Activated T-cell treated with anti-CD3 and anti-CD28 coated beads, Interleukin-2, amount 50 U/mL, for 24 hours (primary cell): ENCODE measurements around the gene TMUB2.
A peak's percentile ranks its signal among the peaks of the same experiment; 100 is the strongest.

Source experiments
- DNase-seq: peaks from one replicate; pipeline ENCODE4 v3.0.0-alpha.2; 2020
- H3K27ac Mint-ChIP-seq: 2 replicates; pipeline ENCODE4 v1.8.0; 2020; ENCODE audit warnings: mild to moderate bottlenecking, mixed read lengths
- H3K27me3 Mint-ChIP-seq: 2 replicates; pipeline ENCODE4 v1.8.0; 2020; ENCODE audit warnings: mixed read lengths
- H3K36me3 Mint-ChIP-seq: 2 replicates; pipeline ENCODE4 v1.8.0; 2020; ENCODE audit warnings: low read depth, mixed read lengths
- H3K4me1 Mint-ChIP-seq: 2 replicates; pipeline ENCODE4 v1.8.0; 2020; ENCODE audit warnings: low read depth, mixed read lengths
- H3K4me3 Mint-ChIP-seq: 2 replicates; pipeline ENCODE4 v1.8.0; 2020; ENCODE audit warnings: mild to moderate bottlenecking, moderate library complexity, mixed read lengths
- H3K9me3 Mint-ChIP-seq: 2 replicates; pipeline ENCODE4 v1.8.0; 2020; ENCODE audit warnings: mixed read lengths

TMUB2 gene

GRCh38 chr17:44204441-44204882, 17.7 kb downstream of the TMUB2 start:
- DNase-seq = no peak
- Mint-ChIP-seq H3K36me3 (peaks cover 45% of the 10 kb centered on the region), H3K27ac (peak overlapping the region; percentile 68), H3K4me1 (peaks cover 51% of the 10 kb centered on the region), H3K9me3 (no peaks in the 10 kb centered on the region), H3K4me3 (no peak overlapping the region), H3K27me3 (no peaks in the 10 kb centered on the region)

GRCh38 chr17:44205962-44206824, 19.4 kb downstream of the TMUB2 start:
- Mint-ChIP-seq H3K4me1 (peaks cover 55% of the 10 kb centered on the region), H3K27ac (peak overlapping the region; percentile 53), H3K9me3 (no peaks in the 10 kb centered on the region), H3K4me3 (no peak overlapping the region), H3K36me3 (peaks cover 54% of the 10 kb centered on the region), H3K27me3 (no peaks in the 10 kb centered on the region)
- no peak for DNase-seq

- Mint-ChIP-seq H3K36me3 (peaks cover 59% of the 10 kb centered on the region), H3K4me3 (no peak overlapping the region), H3K9me3 (no peaks in the 10 kb centered on the region), H3K27ac (peak overlapping the region; percentile 53), H3K27me3 (no peaks in the 10 kb centered on the region), H3K4me1 (peaks cover 58% of the 10 kb centered on the region)
- no peak for DNase-seq
These were observed 20.0 kb downstream of the TMUB2 start for GRCh38 chr17:44206825-44207155.

- DNase-seq = no peak
- Mint-ChIP-seq H3K4me3 (no peak overlapping the region), H3K9me3 (no peaks in the 10 kb centered on the region), H3K4me1 (peaks cover 62% of the 10 kb centered on the region), H3K27ac (peak overlapping the region; percentile 97), H3K36me3 (peaks cover 64% of the 10 kb centered on the region), H3K27me3 (no peaks in the 10 kb centered on the region)
These were observed 20.5 kb downstream of the TMUB2 start for GRCh38 chr17:44207319-44207718.

GRCh38 chr17:44207743-44208142, 21.0 kb downstream of the TMUB2 start:
- H3K36me3 Mint-ChIP-seq = peaks cover 66% of the 10 kb centered on the region
- no peaks in the 10 kb centered on the region for H3K9me3 Mint-ChIP-seq
- no peaks in the 10 kb centered on the region for H3K27me3 Mint-ChIP-seq
- H3K27ac Mint-ChIP-seq = peak overlapping the region; percentile 97
- no peak for DNase-seq
- H3K4me1 Mint-ChIP-seq = peaks cover 62% of the 10 kb centered on the region
- H3K4me3 Mint-ChIP-seq = no peak overlapping the region

GRCh38 chr17:44209786-44210341, 23.1 kb downstream of the TMUB2 start:
- Mint-ChIP-seq H3K36me3 (peaks cover 87% of the 10 kb centered on the region), H3K4me1 (peaks cover 66% of the 10 kb centered on the region), H3K27ac (peak overlapping the region; percentile 97), H3K4me3 (peak overlapping the region; percentile 77), H3K27me3 (no peaks in the 10 kb centered on the region), H3K9me3 (no peaks in the 10 kb centered on the region)
- peak; percentile 56 for DNase-seq

- Mint-ChIP-seq H3K27me3 (no peaks in the 10 kb centered on the region), H3K36me3 (peaks cover 92% of the 10 kb centered on the region), H3K9me3 (no peaks in the 10 kb centered on the region), H3K4me3 (peak overlapping the region; percentile 77), H3K27ac (peak overlapping the region; percentile 97), H3K4me1 (peaks cover 73% of the 10 kb centered on the region)
- peak; percentile 94 for DNase-seq
These were observed 23.8 kb downstream of the TMUB2 start for GRCh38 chr17:44210342-44211192.

GRCh38 chr17:44211281-44212265, 24.8 kb downstream of the TMUB2 start:
- peak overlapping the region; percentile 83 for H3K27ac Mint-ChIP-seq
- no peaks in the 10 kb centered on the region for H3K9me3 Mint-ChIP-seq
- peaks cover 79% of the 10 kb centered on the region for H3K4me1 Mint-ChIP-seq
- H3K27me3 Mint-ChIP-seq = no peaks in the 10 kb centered on the region
- H3K36me3 Mint-ChIP-seq = peaks cover 92% of the 10 kb centered on the region
- peak overlapping the region; percentile 48 for H3K4me3 Mint-ChIP-seq
- DNase-seq = no peak

GRCh38 chr17:44212507-44213402, 26.0 kb downstream of the TMUB2 start:
- Mint-ChIP-seq H3K36me3 (peaks cover 92% of the 10 kb centered on the region), H3K4me3 (peak overlapping the region; percentile 1), H3K9me3 (no peaks in the 10 kb centered on the region), H3K27ac (peak overlapping the region; percentile 96), H3K27me3 (no peaks in the 10 kb centered on the region), H3K4me1 (peaks cover 82% of the 10 kb centered on the region)
- DNase-seq = no peak

GRCh38 chr17:44213403-44214229, 26.8 kb downstream of the TMUB2 start:
- Mint-ChIP-seq H3K4me1 (peaks cover 75% of the 10 kb centered on the region), H3K27me3 (no peaks in the 10 kb centered on the region), H3K9me3 (no peaks in the 10 kb centered on the region), H3K4me3 (peak overlapping the region; percentile 47), H3K27ac (peak overlapping the region; percentile 96), H3K36me3 (peaks cover 88% of the 10 kb centered on the region)
- DNase-seq = no peak

GRCh38 chr17:44214230-44214494, 27.4 kb downstream of the TMUB2 start:
- H3K4me1 Mint-ChIP-seq = peaks cover 70% of the 10 kb centered on the region
- H3K27ac Mint-ChIP-seq = peak overlapping the region; percentile 96
- DNase-seq = no peak
- no peaks in the 10 kb centered on the region for H3K9me3 Mint-ChIP-seq
- H3K4me3 Mint-ChIP-seq = peak overlapping the region; percentile 47
- no peaks in the 10 kb centered on the region for H3K27me3 Mint-ChIP-seq
- peaks cover 83% of the 10 kb centered on the region for H3K36me3 Mint-ChIP-seq

GRCh38 chr17:44214896-44215295, 28.1 kb downstream of the TMUB2 start:
- peaks cover 75% of the 10 kb centered on the region for H3K36me3 Mint-ChIP-seq
- no peaks in the 10 kb centered on the region for H3K9me3 Mint-ChIP-seq
- H3K4me3 Mint-ChIP-seq = peak overlapping the region; percentile 91
- DNase-seq = no peak
- no peaks in the 10 kb centered on the region for H3K27me3 Mint-ChIP-seq
- H3K27ac Mint-ChIP-seq = peak overlapping the region; percentile 96
- H3K4me1 Mint-ChIP-seq = peaks cover 63% of the 10 kb centered on the region
